Gastrocnemius medialis (tissue), 4 donors: ENCODE measurements around the gene TOM1. TPM values are rescaled to one million over a fixed set of nuclear protein-coding genes. Genes with fewer than 3 reads are reported as not detected.

ENCODE experiments used
- ATAC-seq, 2 donors: fragments of 150-250 bp; one replicate each; pipeline ENCODE4 v1.9.1; 2016
- DNase-seq, 2 donors: peaks; one replicate each; pipeline ENCODE4 v3.0.0-alpha.2; 2019
- H3K27ac ChIP-seq, 4 donors: fragments of 200-600 bp; sonication (generic); 1 replicate in 1 of 4; 2 replicates in 3 of 4; pipeline ENCODE4 v1.5.1; 2016 to 2018; ENCODE audit warnings: mild to moderate bottlenecking in 2 of 4, moderate library complexity in 1 of 4
- H3K27me3 ChIP-seq, 3 donors: fragments of 200-600 bp; sonication (generic) in 2 of 3; 1 replicate in 1 of 3; 2 replicates in 2 of 3; pipeline versions ENCODE4 v1.5.1 to v1.6.0; 2016 to 2019; ENCODE audit warnings: mild to moderate bottlenecking in 1 of 3, moderate library complexity in 1 of 3
- H3K36me3 ChIP-seq, 2 donors: fragments of 200-600 bp; sonication (generic) in 1 of 2; one replicate each; pipeline ENCODE4 v1.5.1; 2017 to 2018
- H3K4me1 ChIP-seq, 2 donors: fragments of 200-600 bp; sonication (generic) in 1 of 2; one replicate each; pipeline ENCODE4 v1.5.1; 2016 to 2017; ENCODE audit warnings: mild to moderate bottlenecking in 2 of 2
- H3K4me3 ChIP-seq, 4 donors: fragments of 200-600 bp; sonication (generic) in 3 of 4; 1 replicate in 1 of 4; 2 replicates in 3 of 4; pipeline ENCODE4 v1.5.1; 2016 to 2019; ENCODE audit warnings: mild to moderate bottlenecking in 2 of 4
- H3K9me3 ChIP-seq, 3 donors: fragments of 200-600 bp; sonication (generic) in 2 of 3; 1 replicate in 1 of 3; 2 replicates in 2 of 3; pipeline ENCODE4 v1.5.1; 2016 to 2019
- POLR2A ChIP-seq, 2 donors: fragments of 450-650 bp; IDR thresholded peaks; one replicate each; pipeline ENCODE4 v1.6.1; 2017; ENCODE audit warnings: antibody characterized with exemption in 2 of 2, mild to moderate bottlenecking in 2 of 2, moderate library complexity in 2 of 2
- in situ Hi-C, 4 donors: fragments of 200-750 bp; cut with MboI; loops; one replicate each; pipeline versions ENCODE4 v1.15.0 to v1.8.0; 2017; ENCODE audit warnings: low sequenced_read_pairs in 4 of 4
- intact Hi-C: fragments of 100-400 bp; cut with DNase I; formaldehyde crosslinking; loops from one replicate; pipeline ENCODE4 v1.15.1; 2023; ENCODE audit warnings: low total_unique reads
- total RNA-seq, 4 donors: library from RNA; depleted of rRNA; stranded (reverse); fragments of >200 nt; gene quantifications; one replicate each; pipeline versions ENCODE4 v1.1.0 to v1.2.3, GENCODE V29; 2016
- TF ChIP-seq, protein P1 (sequence below), 5 experiments: fragments of 450-650 bp in 3 of 5; fragments of 200-600 bp in 2 of 5; sonication (generic) in 2 of 5; IDR thresholded peaks in 4 of 5; conservative IDR thresholded peaks in 1 of 5; 1 replicate in 4 of 5; 2 replicates in 1 of 5; pipeline ENCODE4 v1.5.1; 2016 to 2019; ENCODE audit warnings: antibody characterized with exemption in 5 of 5, mild to moderate bottlenecking in 3 of 5, moderate library complexity in 3 of 5

Gene TOM1
- total RNA-seq, 4 donors from 2014 or later, result 363 to 609 (median 425) TPM

DNA sequence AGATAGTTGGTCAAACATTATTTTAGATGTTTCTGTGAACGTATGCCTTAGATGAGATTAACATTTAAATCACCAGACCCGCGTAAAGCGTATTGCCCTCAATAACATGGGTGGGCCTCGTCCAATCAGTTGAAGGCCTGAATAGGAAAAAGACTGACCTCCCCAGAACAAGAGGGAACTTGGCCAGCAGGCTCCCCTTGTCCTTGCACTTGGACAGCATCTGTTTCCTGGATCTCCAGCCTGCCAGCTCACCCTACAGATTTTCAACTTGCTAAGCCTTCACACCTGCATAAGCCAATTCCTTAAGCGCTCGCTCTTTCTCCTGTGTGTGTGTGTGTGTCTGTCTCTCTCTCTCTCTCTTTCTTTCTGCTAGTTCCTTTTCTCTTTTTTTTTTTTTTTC, 8.2 kb downstream of the TOM1 start:
- in situ Hi-C loops (no loop called here), intact Hi-C loops (no loop called here)
- H3K36me3 ChIP-seq, result peaks cover 0 to 11% of the 10 kb centered on the region in 2 donors
- no peaks in the 10 kb centered on the region for H3K9me3 ChIP-seq
- ATAC-seq (no peak), DNase-seq (no peak)
- no peaks in the 10 kb centered on the region for H3K27me3 ChIP-seq
- H3K27ac ChIP-seq, result peak overlapping the region; percentile 98 to 99 (median 98)
- H3K4me1 ChIP-seq, result peaks cover 83 to 87% of the 10 kb centered on the region in 2 donors
- peak overlapping the region in 1 of 4 donors; percentile 19 for H3K4me3 ChIP-seq
- TF ChIP-seq, protein P1, sequence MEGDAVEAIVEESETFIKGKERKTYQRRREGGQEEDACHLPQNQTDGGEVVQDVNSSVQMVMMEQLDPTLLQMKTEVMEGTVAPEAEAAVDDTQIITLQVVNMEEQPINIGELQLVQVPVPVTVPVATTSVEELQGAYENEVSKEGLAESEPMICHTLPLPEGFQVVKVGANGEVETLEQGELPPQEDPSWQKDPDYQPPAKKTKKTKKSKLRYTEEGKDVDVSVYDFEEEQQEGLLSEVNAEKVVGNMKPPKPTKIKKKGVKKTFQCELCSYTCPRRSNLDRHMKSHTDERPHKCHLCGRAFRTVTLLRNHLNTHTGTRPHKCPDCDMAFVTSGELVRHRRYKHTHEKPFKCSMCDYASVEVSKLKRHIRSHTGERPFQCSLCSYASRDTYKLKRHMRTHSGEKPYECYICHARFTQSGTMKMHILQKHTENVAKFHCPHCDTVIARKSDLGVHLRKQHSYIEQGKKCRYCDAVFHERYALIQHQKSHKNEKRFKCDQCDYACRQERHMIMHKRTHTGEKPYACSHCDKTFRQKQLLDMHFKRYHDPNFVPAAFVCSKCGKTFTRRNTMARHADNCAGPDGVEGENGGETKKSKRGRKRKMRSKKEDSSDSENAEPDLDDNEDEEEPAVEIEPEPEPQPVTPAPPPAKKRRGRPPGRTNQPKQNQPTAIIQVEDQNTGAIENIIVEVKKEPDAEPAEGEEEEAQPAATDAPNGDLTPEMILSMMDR (IDR thresholded peaks at IDR 0.05 in 4 of 5, conservative IDR thresholded peaks at IDR 0.05 in 1 of 5), result no peak
- TF ChIP-seq POLR2A (IDR thresholded peaks at IDR 0.05), result no peak

DNA sequence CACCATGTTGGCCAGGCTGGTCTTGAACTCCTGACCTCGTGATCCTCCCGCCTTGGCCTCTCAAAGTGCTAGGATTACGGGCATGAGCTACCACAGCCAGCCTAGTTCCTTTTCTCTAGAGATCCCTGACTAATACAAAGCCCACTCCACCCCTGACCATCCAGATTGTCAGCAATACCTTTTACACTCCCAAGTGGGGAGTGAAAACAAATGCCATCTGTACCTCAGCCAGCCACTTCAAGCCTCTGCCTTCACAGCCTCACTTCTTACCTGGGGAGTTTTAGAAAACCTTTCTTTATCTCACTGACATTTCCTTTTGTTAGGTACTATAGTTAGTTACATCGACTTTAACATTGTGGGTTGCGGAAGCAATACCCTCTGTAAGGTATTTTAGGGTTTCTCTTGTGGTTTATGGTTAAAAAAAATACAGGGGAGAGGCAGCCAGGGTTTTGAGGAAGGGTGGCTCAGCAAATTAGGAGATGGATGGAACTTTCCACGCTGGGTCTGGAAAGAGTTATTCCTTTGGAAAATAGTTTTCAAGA, 8.9 kb downstream of the TOM1 start:
- H3K27ac ChIP-seq, result peak overlapping the region; percentile 98 to 99 (median 98)
- H3K4me1 ChIP-seq, result peaks cover 87 to 90% of the 10 kb centered on the region in 2 donors
- peaks cover 0 to 11% of the 10 kb centered on the region in 2 donors for H3K36me3 ChIP-seq
- ATAC-seq, result no peak
- in situ Hi-C loops, result no loop called here
- TF ChIP-seq POLR2A (IDR thresholded peaks at IDR 0.05), result no peak
- TF ChIP-seq, protein P1 (IDR thresholded peaks at IDR 0.05 in 4 of 5, conservative IDR thresholded peaks at IDR 0.05 in 1 of 5), result no peak
- no peaks in the 10 kb centered on the region for H3K27me3 ChIP-seq
- intact Hi-C loops, result no loop called here
- H3K9me3 ChIP-seq, result no peaks in the 10 kb centered on the region
- DNase-seq, result no peak
- H3K4me3 ChIP-seq, result no peak overlapping the region

DNA sequence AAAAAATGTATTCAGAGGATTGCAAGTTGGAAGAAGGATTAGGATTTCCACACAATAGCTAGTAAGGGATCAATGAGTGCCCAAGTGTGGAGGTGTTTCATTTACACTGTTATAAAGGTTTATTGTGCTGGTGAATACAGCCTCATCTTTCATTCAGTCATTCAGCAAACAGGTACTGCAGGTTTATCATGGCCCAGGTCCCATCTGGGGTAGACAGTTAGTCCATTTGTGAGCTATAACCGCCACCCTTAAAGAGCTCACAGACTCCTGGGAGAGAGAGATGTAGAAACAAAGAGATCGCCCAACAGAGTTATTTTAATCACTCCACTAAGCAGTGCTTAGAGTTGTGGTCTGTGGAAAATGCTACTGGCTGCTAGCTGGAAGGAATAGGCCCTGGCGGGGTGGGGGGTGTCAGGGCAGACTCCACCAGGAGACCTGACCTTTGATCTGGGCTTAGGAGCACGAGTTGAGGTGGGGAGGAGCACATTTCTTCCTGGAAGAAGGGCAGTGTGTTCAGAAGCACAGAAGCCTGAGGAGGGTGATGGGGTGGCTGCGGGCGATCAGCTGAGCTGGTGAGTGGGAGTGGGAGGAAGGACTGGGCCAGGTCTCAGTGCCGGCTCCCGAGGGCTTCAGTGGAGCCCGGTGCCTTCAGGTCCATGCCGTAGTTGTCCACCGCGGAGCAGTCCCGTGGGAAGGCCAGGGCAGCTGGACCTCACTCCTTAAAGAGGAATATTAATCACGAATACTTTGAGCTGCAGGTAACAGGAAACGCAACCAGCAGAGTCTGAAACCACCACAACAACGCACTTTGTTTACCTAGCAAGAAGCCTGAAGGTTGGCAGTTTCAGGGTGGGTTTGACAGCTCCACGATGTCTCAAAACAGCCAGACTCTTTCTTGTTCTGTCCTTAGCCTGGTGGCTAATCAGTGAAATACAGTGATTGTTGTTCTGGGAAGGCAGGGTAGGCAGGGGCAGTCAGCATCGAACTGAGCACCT, 11.2 kb downstream of the TOM1 start:
- Histone ChIP-seq H3K4me3 (no peak overlapping the region), H3K4me1 (peaks cover 96% of the 10 kb centered on the region in 2 donors), H3K36me3 (peaks cover 0 to 11% of the 10 kb centered on the region in 2 donors), H3K27ac (peak overlapping the region; percentile 95 to 99 (median 97)), H3K9me3 (no peaks in the 10 kb centered on the region), H3K27me3 (no peaks in the 10 kb centered on the region)
- ATAC-seq (no peak), DNase-seq (no peak)
- in situ Hi-C loops, result no loop called here
- intact Hi-C loops, result loop anchor here (5.0 to 10.0 kb wide), 3 partner anchors 306 to 1154 kb away; partner anchors contain the start of gene MB
- no peak for TF ChIP-seq POLR2A (IDR thresholded peaks at IDR 0.05)
- TF ChIP-seq, protein P1 (IDR thresholded peaks at IDR 0.05 in 4 of 5, conservative IDR thresholded peaks at IDR 0.05 in 1 of 5), result no peak

DNA sequence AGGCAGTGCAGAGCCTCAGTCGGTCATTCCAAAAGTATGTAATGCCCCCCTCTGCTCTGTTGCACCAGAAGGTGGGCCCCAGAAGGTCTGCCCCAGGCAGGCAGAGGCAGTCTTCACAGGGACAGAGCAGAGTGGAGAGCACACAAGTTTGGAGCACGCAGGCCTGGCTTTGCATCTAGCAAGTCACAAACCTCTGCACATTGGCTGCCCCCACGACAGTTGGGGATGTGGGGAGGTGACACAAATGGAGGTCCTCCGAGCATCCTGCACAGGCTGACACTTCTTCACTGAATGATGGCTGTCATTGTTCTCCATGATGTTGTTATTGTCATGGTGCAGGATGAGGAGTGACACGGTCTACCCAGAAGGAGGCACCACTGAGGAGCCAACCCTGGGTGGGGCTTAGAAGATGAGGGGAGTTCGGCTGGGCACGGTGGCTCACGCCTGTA, 11.9 kb downstream of the TOM1 start:
- TF ChIP-seq POLR2A (IDR thresholded peaks at IDR 0.05), result no peak
- TF ChIP-seq, protein P1 (IDR thresholded peaks at IDR 0.05 in 4 of 5, conservative IDR thresholded peaks at IDR 0.05 in 1 of 5), result peak in 1 of 5 experiments; percentile 23
- Histone ChIP-seq H3K27ac (peak overlapping the region; percentile 95 to 99 (median 97)), H3K4me3 (no peak overlapping the region), H3K27me3 (no peaks in the 10 kb centered on the region), H3K4me1 (peaks cover 92 to 94% of the 10 kb centered on the region in 2 donors), H3K9me3 (no peaks in the 10 kb centered on the region), H3K36me3 (peaks cover 0 to 11% of the 10 kb centered on the region in 2 donors)
- in situ Hi-C loops (no loop called here), intact Hi-C loops (loop anchor here (5.0 to 10.0 kb wide), 3 partner anchors 306 to 1153 kb away; partner anchors contain the start of gene MB)
- DNase-seq (peak in 1 of 2 donors; percentile 55), ATAC-seq (no peak)
